HEK293T (cell line): ENCODE data around the gene TDRD9.

Source experiments
- BHLHE40 ChIP-seq: fragments of 450-650 bp; IDR thresholded peaks from 2 replicates; pipeline ENCODE4 v1.6.1; 2016; ENCODE audit warnings: mild to moderate bottlenecking, moderate library complexity, borderline replicate concordance
- ELF4 ChIP-seq: fragments of 450-650 bp; IDR thresholded peaks from 2 replicates; pipeline ENCODE4 v1.6.1; 2017; ENCODE audit warnings: antibody characterized with exemption
- FOXA1 ChIP-seq: fragments of 450-650 bp; IDR thresholded peaks from 2 replicates; pipeline ENCODE4 v1.6.1; 2016; ENCODE audit warnings: mild to moderate bottlenecking
- FOXM1 ChIP-seq: fragments of 450-650 bp; IDR thresholded peaks from 2 replicates; pipeline ENCODE4 v1.6.1; 2017; ENCODE audit warnings: mild to moderate bottlenecking, borderline replicate concordance
- HDGF ChIP-seq: fragments of 450-650 bp; IDR thresholded peaks from 2 replicates; pipeline ENCODE4 v1.6.1; 2017; ENCODE audit warnings: antibody characterized with exemption, borderline replicate concordance
- LEF1 ChIP-seq: fragments of 450-650 bp; IDR thresholded peaks from 2 replicates; pipeline ENCODE4 v1.6.1; 2017; ENCODE audit warnings: mild to moderate bottlenecking, borderline replicate concordance
- PKNOX1 ChIP-seq: fragments of 450-650 bp; IDR thresholded peaks from 2 replicates; pipeline ENCODE4 v1.6.1; 2016
- SP1 ChIP-seq: fragments of 450-650 bp; IDR thresholded peaks from 2 replicates; pipeline ENCODE4 v1.6.1; 2017
- SUZ12 ChIP-seq: fragments of 450-650 bp; IDR thresholded peaks from 2 replicates; pipeline ENCODE4 v1.6.1; 2016; ENCODE audit warnings: mild to moderate bottlenecking
- TARDBP ChIP-seq: fragments of 450-650 bp; IDR thresholded peaks from 2 replicates; pipeline ENCODE4 v1.6.1; 2016

DNA sequence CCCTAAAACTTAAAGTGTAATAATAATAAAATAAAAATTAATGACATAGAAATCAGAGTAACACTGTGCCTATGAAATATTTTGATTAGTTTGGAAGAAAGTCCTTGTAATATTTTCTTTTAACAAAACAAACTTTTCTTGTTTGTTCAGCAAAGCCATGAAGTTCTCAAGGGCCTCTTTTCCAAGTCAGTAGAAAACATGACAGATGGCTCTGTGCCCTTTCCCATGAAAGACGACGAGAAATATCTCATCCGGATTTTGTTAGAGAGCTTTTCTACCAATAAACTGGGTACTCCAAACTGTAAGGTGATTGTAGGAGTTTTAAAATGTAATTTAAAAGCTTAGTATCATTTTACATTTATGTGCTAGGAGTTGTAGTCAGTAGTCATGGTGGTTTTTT lies 102.7 kb downstream of the TDRD9 start:
- TF ChIP-seq TARDBP (no peak), HDGF (no peak), BHLHE40 (no peak), FOXA1 (no peak), SUZ12 (no peak), FOXM1 (no peak), PKNOX1 (no peak), ELF4 (no peak), SP1 (no peak), LEF1 (no peak)
